Fibroblast of lung (primary cell): Measurements from ENCODE around the gene CCDC33. TPM values are rescaled to one million over a fixed set of nuclear protein-coding genes. Genes with fewer than 3 reads are reported as not detected.

Experiments used
- DNase-seq, 2 donors: peaks; one replicate each; pipeline versions ENCODE4 v3.0.0 to v3.0.0-alpha.2; 2010; ENCODE audit warnings: low read depth in 2 of 2
- H2AFZ ChIP-seq: 2 replicates; pipeline ENCODE4 v1.5.1; 2012; ENCODE audit warnings: low read length, control low read depth, inconsistent platforms
- H3K27ac ChIP-seq: 2 replicates; pipeline ENCODE4 v1.5.1; 2011; ENCODE audit warnings: low read length, control low read depth; ENCODE audit not compliant: insufficient read depth
- H3K27me3 ChIP-seq: 2 replicates; pipeline ENCODE4 v1.5.1; 2011; ENCODE audit warnings: mild to moderate bottlenecking, low read length; ENCODE audit not compliant: control insufficient read depth, insufficient read depth
- H3K36me3 ChIP-seq: 2 replicates; pipeline ENCODE4 v1.5.1; 2011; ENCODE audit warnings: low read length; ENCODE audit not compliant: control insufficient read depth, insufficient read depth
- H3K4me1 ChIP-seq: 2 replicates; pipeline ENCODE4 v1.5.1; 2011; ENCODE audit warnings: low read length; ENCODE audit not compliant: control insufficient read depth, insufficient read depth; ENCODE audit errors: extremely low read depth
- H3K4me2 ChIP-seq: 2 replicates; pipeline ENCODE4 v1.5.1; 2011; ENCODE audit warnings: low read length, control low read depth; ENCODE audit not compliant: insufficient read depth; ENCODE audit errors: extremely low read depth
- H3K4me3 ChIP-seq, 4 experiments: fragments of 200-600 bp in 1 of 4; sonication (generic) in 1 of 4; replicated peaks in 1 of 4; 2 replicates each; pipeline ENCODE4 v1.5.1; 2011 to 2016; ENCODE audit warnings: low read length in 4 of 4, low read depth in 3 of 4, mild to moderate bottlenecking in 3 of 4, control low read depth in 2 of 4, inconsistent platforms in 1 of 4, mixed read lengths in 1 of 4; ENCODE audit not compliant: insufficient read depth in 1 of 4; ENCODE audit errors: control extremely low read depth in 1 of 4
- H3K79me2 ChIP-seq: 2 replicates; pipeline ENCODE4 v1.5.1; 2012; ENCODE audit warnings: mild to moderate bottlenecking, low read length, inconsistent platforms; ENCODE audit not compliant: control insufficient read depth, insufficient read depth
- H3K9ac ChIP-seq: 2 replicates; pipeline ENCODE4 v1.5.1; 2011; ENCODE audit warnings: mild to moderate bottlenecking, low read length, control low read depth; ENCODE audit not compliant: insufficient read depth
- H3K9me3 ChIP-seq: 2 replicates; pipeline ENCODE4 v1.5.1; 2012; ENCODE audit warnings: low read depth, low read length; ENCODE audit not compliant: control insufficient read depth, insufficient read depth
- H4K20me1 ChIP-seq: 2 replicates; pipeline ENCODE4 v1.5.1; 2011; ENCODE audit warnings: low read length; ENCODE audit not compliant: control insufficient read depth, insufficient read depth; ENCODE audit errors: extremely low read depth
- EZH2 ChIP-seq: IDR thresholded peaks from 2 replicates; pipeline ENCODE4 v1.5.1; 2012; ENCODE audit warnings: low read length, control low read depth, mild to moderate bottlenecking; ENCODE audit errors: missing control alignments
- polyA plus RNA-seq, 2 donors: library from polyadenylated mRNA; depleted of rRNA in 1 of 2; stranded (reverse) in 1 of 2; unstranded in 1 of 2; fragments of >200 nt; gene quantifications; 2 replicates each; pipeline ENCODE4 v1.2.1, GENCODE V29; 2011 to 2012; ENCODE audit warnings: missing spikeins in 1 of 2
- total RNA-seq: library from RNA; depleted of rRNA; stranded (reverse); fragments of >200 nt; gene quantifications from 2 replicates; pipeline ENCODE4 v1.2.1, GENCODE V29; 2014
- TF ChIP-seq, protein P1 (sequence below), 2 donors: IDR thresholded peaks in 1 of 2; conservative IDR thresholded peaks in 1 of 2; 1 replicate in 1 of 2; 2 replicates in 1 of 2; pipeline ENCODE4 v1.5.1; 2011 to 2012; ENCODE audit warnings: low read length in 2 of 2, control low read depth in 1 of 2, inconsistent platforms in 1 of 2, low read depth in 1 of 2, mild to moderate bottlenecking in 1 of 2

The CCDC33 gene
- total and polyA plus RNA-seq, 2 donors (not counting 1 experiment from before 2014, with no cell fraction given): not detected

DNA sequence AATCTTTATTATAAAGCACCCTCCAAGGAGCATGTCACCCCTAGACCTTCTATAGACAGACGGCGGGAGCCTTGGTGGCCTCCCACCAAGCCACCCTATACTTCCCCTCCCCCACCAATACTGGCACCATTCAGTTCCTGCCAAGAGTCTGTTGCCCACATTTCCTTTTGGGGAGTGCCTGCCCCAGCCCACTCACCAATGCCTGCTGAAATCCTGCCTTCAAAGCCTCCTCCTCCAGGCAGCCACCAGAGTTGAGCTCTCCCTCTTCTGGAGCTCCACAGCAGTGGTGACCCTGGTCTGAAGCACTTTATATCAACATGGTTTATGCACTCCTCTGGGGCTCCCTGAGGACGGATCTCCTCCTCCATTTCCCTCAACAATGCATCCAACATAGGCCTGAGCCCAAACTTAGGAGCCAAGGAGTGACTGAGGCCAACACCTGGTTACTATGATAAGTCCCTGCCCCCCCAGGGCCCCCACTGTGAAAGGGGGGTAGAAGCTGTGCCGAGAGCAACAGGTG is 8.8 kb downstream of the CCDC33 start:
- Histone ChIP-seq H3K79me2 (no peaks in the 10 kb centered on the region), H3K9ac (no peak overlapping the region), H3K27me3 (peaks cover 2% of the 10 kb centered on the region), H3K9me3 (no peaks in the 10 kb centered on the region), H4K20me1 (no peaks in the 10 kb centered on the region), H3K4me3 (no peak overlapping the region), H3K27ac (no peak overlapping the region), H2AFZ (no peak overlapping the region), H3K4me2 (no peak overlapping the region), H3K4me1 (no peaks in the 10 kb centered on the region), H3K36me3 (no peaks in the 10 kb centered on the region)
- TF ChIP-seq, protein P1, sequence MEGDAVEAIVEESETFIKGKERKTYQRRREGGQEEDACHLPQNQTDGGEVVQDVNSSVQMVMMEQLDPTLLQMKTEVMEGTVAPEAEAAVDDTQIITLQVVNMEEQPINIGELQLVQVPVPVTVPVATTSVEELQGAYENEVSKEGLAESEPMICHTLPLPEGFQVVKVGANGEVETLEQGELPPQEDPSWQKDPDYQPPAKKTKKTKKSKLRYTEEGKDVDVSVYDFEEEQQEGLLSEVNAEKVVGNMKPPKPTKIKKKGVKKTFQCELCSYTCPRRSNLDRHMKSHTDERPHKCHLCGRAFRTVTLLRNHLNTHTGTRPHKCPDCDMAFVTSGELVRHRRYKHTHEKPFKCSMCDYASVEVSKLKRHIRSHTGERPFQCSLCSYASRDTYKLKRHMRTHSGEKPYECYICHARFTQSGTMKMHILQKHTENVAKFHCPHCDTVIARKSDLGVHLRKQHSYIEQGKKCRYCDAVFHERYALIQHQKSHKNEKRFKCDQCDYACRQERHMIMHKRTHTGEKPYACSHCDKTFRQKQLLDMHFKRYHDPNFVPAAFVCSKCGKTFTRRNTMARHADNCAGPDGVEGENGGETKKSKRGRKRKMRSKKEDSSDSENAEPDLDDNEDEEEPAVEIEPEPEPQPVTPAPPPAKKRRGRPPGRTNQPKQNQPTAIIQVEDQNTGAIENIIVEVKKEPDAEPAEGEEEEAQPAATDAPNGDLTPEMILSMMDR (conservative IDR thresholded peaks at IDR 0.05 in 1 of 2, IDR thresholded peaks at IDR 0.05 in 1 of 2; ENCODE audit: low read depth in 1 of 2, low read length in 2 of 2): no peak
- no peak for TF ChIP-seq EZH2
- DNase-seq: no peak

DNA sequence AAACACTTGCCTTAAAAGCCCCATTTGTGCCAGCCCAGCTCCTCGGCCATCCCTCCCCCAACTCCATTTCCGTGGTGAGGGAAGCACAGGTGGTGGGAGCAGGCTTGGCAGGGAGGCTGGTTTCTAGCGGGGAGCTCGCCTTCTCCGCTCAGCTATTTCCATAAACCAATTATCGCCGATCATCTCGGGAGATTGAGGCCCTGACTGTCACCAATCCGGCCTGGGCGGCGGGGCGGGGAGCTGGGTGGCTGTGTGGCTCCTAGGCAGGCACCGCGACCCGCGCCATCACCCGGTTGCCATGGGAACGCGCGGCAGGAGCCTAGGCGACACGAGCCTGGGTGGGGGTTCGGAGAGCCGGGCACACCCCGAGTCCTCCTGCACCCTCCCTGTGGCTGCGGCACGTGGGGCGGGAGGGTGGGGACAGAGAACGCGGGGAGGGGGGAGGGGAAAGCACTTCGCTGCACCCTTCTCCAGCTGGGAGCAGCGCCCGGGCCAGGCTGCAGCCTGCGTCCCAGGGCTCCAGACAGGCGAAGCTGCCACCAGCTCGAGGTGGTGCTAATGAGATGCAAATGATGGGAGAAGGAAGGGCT is 9.3 kb downstream of the CCDC33 start:
- no peaks in the 10 kb centered on the region for H4K20me1 ChIP-seq
- TF ChIP-seq, protein P1 (conservative IDR thresholded peaks at IDR 0.05 in 1 of 2, IDR thresholded peaks at IDR 0.05 in 1 of 2; ENCODE audit: low read depth in 1 of 2, low read length in 2 of 2): no peak
- no peak for TF ChIP-seq EZH2
- no peak overlapping the region for H3K4me3 ChIP-seq
- no peak overlapping the region for H3K27ac ChIP-seq
- H3K9ac ChIP-seq: no peak overlapping the region
- H3K36me3 ChIP-seq: no peaks in the 10 kb centered on the region
- H2AFZ ChIP-seq: no peak overlapping the region
- H3K9me3 ChIP-seq: no peaks in the 10 kb centered on the region
- no peak overlapping the region for H3K4me2 ChIP-seq
- no peak for DNase-seq
- H3K4me1 ChIP-seq: no peaks in the 10 kb centered on the region
- peaks cover 2% of the 10 kb centered on the region for H3K27me3 ChIP-seq
- H3K79me2 ChIP-seq: no peaks in the 10 kb centered on the region

DNA sequence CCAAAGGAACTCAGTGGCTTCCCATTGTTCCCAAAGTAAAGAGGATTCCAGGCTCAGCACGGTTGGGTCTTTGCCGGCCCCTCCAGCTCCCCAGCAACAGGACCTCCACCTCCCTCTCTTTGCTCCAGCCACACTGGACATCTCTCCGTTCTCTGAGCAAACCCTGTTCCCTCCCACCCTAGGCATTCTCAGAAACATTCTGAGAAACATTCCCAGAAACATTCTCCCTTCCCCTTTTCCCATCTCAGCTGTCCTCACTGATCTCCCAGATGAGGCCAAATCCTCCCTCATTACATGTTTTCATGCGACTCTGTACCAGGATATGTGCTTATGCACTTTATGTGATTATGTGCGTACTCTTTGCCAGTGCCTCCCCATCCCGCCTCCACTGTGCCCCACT is 14.1 kb downstream of the CCDC33 start:
- no peaks in the 10 kb centered on the region for H3K9me3 ChIP-seq
- H3K4me3 ChIP-seq: no peak overlapping the region
- no peak overlapping the region for H2AFZ ChIP-seq
- no peak overlapping the region for H3K27ac ChIP-seq
- DNase-seq: no peak
- H3K9ac ChIP-seq: no peak overlapping the region
- H3K36me3 ChIP-seq: no peaks in the 10 kb centered on the region
- no peak overlapping the region for H3K4me2 ChIP-seq
- H4K20me1 ChIP-seq: no peaks in the 10 kb centered on the region
- TF ChIP-seq, protein P1 (conservative IDR thresholded peaks at IDR 0.05 in 1 of 2, IDR thresholded peaks at IDR 0.05 in 1 of 2; ENCODE audit: low read depth in 1 of 2, low read length in 2 of 2): no peak
- TF ChIP-seq EZH2: no peak
- no peaks in the 10 kb centered on the region for H3K79me2 ChIP-seq
- H3K4me1 ChIP-seq: no peaks in the 10 kb centered on the region
- peaks cover 5% of the 10 kb centered on the region for H3K27me3 ChIP-seq
